Measurements from ENCODE around the gene TNFSF15. TPM values are rescaled to one million over a fixed set of nuclear protein-coding genes. Genes with fewer than 3 reads are reported as not detected.

The TNFSF15 gene
- total RNA-seq, 1 experiment from 2014 or later, result 0.03 TPM

- POLR2A ChIA-PET, result no interaction called here
- H3K27ac ChIP-seq (ENCODE audit: low read length), result no peak overlapping the region
Measured at GRCh38 chr9:114798780-114799427, 6.9 kb downstream of the TNFSF15 start.

GRCh38 chr9:114798101-114798500, 7.7 kb downstream of the TNFSF15 start:
- ChIA-PET POLR2A (no interaction called here), CTCF (no interaction called here)
- TF ChIP-seq SIN3A (IDR thresholded peaks at IDR 0.05; ENCODE audit: borderline replicate concordance, insufficient read depth, low read depth, low read length), result no peak
- no peak for TF ChIP-seq REST (IDR thresholded peaks at IDR 0.05; ENCODE audit: insufficient read depth in 1 of 2, low read depth in 2 of 2, low read length in 1 of 2)
- TF ChIP-seq TCF7L2 (IDR thresholded peaks at IDR 0.05; ENCODE audit: low read depth, low read length), result no peak
- TF ChIP-seq POLR2AphosphoS5 (IDR thresholded peaks at IDR 0.05; ENCODE audit: low read depth, low read length), result no peak
- no peak for TF ChIP-seq CTCF (IDR thresholded peaks at IDR 0.05)
- no peaks in the 10 kb centered on the region; the same call in 1 of the 2 replicates for H3K27me3 ChIP-seq (ENCODE audit: control insufficient read depth, insufficient read depth, low read length)
- DNase-seq (ENCODE audit: low read depth, low spot score) (no peak), ATAC-seq (no peak)
- in situ Hi-C loops (cut with HindIII; ENCODE audit: low pct_unique_long_range_greater_than_20kb, low sequenced_read_pairs) (no loop called here), intact Hi-C loops (cut with micrococcal nuclease; ENCODE audit: unreplicated experiment) (no loop called here)
- no peak overlapping the region for H3K4me3 ChIP-seq (ENCODE audit: low read depth in 2 of 2, low read length in 2 of 2)
- no peaks in the 10 kb centered on the region for H3K9me3 ChIP-seq (ENCODE audit: control insufficient read depth, insufficient read depth, low read depth, low read length)
- H3K4me1 ChIP-seq (ENCODE audit: control insufficient read depth, insufficient read depth, low read length), result no peaks in the 10 kb centered on the region
- H3K36me3 ChIP-seq (ENCODE audit: control insufficient read depth, insufficient read depth, low read length), result no peaks in the 10 kb centered on the region
- no peak overlapping the region for H3K27ac ChIP-seq (ENCODE audit: low read length)
- no TSS peak for BruUV-seq (replicated peaks)

More at GRCh38 chr9:114798780-114799427, 6.9 kb downstream of the TNFSF15 start:
- intact Hi-C loops (cut with micrococcal nuclease; ENCODE audit: unreplicated experiment), result no loop called here
- CTCF ChIA-PET, result no interaction called here
- H3K4me3 ChIP-seq (ENCODE audit: low read depth in 2 of 2, low read length in 2 of 2), result no peak overlapping the region
- in situ Hi-C loops (cut with HindIII; ENCODE audit: low pct_unique_long_range_greater_than_20kb, low sequenced_read_pairs), result no loop called here
- no peaks in the 10 kb centered on the region for H3K9me3 ChIP-seq (ENCODE audit: control insufficient read depth, insufficient read depth, low read depth, low read length)
- no peaks in the 10 kb centered on the region for H3K36me3 ChIP-seq (ENCODE audit: control insufficient read depth, insufficient read depth, low read length)
- no peak for TF ChIP-seq REST (IDR thresholded peaks at IDR 0.05; ENCODE audit: insufficient read depth in 1 of 2, low read depth in 2 of 2, low read length in 1 of 2)
- TF ChIP-seq POLR2AphosphoS5 (IDR thresholded peaks at IDR 0.05; ENCODE audit: low read depth, low read length), result no peak
- TF ChIP-seq CTCF (IDR thresholded peaks at IDR 0.05), result no peak
- TF ChIP-seq SIN3A (IDR thresholded peaks at IDR 0.05; ENCODE audit: borderline replicate concordance, insufficient read depth, low read depth, low read length), result no peak
- TF ChIP-seq TCF7L2 (IDR thresholded peaks at IDR 0.05; ENCODE audit: low read depth, low read length), result no peak
- no TSS peak for BruUV-seq (replicated peaks)
- DNase-seq (ENCODE audit: low read depth, low spot score) (no peak), ATAC-seq (no peak)
- H3K4me1 ChIP-seq (ENCODE audit: control insufficient read depth, insufficient read depth, low read length), result no peaks in the 10 kb centered on the region
- no peaks in the 10 kb centered on the region; the same call in 1 of the 2 replicates for H3K27me3 ChIP-seq (ENCODE audit: control insufficient read depth, insufficient read depth, low read length)

Measured in Panc1 (cell line).